GF-D8 (cell line): ENCODE data around the gene MT1X.

Experiments used
- DNase-seq: peaks from one replicate; lab custom pipeline; 2025; lab: John Stamatoyannopoulos, UW

The MT1X gene

DNA sequence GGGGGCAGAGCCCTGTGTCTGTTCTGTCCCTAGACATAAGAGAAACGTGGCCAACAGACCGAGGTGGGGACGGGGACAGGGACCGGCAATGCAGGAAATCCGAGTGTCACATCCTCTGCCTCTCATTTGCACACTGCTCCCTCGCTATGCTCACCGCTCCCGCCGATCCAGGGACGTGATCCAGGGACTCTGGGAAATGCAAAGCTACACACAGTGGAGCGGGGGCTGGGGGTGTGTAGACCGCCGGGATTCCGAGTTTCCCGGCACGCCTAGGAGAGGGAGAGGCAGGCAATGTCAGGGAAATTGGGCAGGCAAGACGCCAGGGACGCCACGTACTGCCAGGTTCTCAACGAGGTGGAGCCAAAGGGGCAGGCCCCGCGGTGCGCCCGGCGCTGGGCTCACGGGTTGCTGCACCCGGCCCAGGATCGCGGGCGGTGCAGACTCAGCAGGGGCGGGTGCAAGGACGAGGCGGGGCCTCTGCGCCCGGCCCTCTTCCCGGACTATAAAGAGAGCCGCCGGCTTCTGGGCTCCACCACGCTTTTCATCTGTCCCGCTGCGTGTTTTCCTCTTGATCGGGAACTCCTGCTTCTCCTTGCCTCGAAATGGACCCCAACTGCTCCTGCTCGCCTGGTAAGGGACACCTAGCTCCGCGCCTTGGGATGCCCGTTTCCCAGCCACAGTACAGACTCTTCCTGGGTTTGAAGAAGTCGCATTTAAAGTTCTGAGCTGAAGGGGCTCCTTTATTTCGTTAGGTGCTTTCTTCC, at the start of gene MT1X:
Gene MT1X, plus strand, starts transcription at position 532 of the 764 bp plus-strand sequence. Its CDS starts 71 bp downstream, at position 603.
- DNase-seq = peak; percentile 63

DNA sequence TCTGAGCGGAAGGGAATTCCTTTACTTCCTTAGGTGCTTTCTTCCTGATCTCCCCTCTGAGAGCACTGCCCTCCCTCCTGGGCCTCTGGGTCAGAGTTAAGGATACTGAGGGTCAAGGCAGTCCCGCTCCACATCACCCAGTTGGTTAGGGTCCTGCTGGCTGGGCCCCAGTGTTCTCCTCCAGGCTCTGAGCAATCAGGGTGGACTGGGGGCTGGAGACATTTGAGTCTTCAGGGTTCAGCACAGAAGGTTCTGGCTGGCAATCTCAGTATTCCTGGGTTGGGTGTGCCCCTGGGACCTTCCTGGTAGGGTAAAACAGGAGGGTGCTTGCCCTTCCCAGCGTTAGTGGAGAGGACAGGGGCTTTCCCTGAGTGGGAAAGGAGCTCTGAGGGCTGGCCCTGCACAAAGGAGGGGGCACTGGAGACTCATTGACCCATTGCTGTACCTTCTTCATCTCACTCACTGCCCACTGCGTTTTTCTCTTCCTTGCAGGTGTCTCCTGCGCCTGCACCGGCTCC, 49.4 kb upstream of the MT1X start:
- DNase-seq = no peak

DNA sequence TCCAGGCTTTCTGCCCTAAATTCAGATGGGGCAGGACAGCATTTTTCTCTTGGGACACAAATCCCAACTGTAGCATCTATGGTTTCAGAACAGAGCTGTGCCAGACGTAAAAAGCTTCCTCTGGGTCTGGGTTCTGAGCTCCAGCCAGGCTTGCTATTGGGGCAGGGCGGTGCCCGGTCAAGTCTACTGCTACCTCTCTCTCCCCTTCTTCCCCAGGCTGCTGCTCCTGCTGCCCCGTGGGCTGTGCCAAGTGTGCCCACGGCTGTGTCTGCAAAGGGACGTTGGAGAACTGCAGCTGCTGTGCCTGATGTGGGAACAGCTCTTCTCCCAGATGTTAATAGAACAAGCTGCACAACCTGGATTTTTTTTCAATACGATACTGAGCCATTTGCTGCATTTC, 48.7 kb upstream of the MT1X start:
- DNase-seq = no peak

DNA sequence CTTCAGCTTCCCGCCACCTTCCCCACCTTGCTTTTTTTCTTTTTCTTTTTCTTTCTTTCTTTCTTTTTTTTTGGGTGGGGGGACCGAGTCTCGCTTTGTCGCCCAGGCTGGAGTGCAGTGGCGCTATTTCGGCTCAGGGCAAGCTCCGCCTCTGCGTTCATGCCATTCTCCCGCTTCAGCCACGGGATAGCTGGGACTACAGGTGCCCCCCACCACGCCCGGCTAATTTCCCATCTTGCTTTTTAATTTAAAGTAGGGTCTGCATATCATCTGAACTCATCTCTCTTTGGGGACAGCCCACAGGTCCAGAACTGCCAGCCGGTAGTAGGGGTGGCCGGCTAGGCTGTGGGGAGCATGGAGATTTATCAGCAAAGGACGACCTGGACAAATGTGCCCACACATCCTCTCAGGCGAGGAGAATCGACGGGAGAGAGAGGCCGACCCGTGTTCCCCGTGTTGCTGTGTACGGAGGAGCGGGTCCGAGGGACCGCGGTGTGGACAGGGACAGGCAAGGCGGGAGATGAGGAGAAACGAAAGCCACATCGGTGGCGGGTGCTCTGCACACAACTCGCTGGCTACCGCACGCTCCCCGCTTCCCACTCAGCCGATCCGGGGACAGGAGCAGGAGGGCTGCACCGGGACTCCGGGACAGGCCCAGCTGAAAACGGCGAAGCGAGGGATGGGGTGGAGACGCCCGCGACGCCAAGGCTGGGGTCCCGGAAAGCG, 47.4 kb upstream of the MT1X start:
- DNase-seq = no peak

DNA sequence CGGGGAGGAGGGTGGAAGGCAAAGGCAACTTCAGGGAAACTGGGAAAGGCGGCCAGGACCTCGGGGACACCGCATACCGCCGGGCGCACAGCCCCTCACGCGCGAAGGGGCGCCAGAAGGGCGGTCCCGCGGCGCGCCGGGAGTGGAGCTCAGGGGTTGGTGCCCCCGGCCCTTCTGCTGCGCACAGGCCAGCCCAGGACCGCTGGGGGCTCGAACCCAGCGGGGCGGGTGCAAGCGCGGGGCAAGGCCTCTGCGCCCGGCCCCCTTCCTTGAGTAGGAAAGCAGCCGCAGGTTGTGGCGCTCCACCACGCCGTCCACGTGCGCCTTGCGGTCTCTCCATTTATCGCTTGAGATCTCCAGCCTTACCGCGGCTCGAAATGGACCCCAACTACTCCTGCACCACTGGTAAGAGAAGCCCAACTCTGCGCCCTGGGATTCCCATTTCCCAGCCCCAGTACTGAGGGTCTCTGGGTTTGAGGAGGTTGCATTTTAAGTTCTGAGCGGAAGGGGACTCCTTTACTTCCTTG, 46.8 kb upstream of the MT1X start:
- DNase-seq = no peak

DNA sequence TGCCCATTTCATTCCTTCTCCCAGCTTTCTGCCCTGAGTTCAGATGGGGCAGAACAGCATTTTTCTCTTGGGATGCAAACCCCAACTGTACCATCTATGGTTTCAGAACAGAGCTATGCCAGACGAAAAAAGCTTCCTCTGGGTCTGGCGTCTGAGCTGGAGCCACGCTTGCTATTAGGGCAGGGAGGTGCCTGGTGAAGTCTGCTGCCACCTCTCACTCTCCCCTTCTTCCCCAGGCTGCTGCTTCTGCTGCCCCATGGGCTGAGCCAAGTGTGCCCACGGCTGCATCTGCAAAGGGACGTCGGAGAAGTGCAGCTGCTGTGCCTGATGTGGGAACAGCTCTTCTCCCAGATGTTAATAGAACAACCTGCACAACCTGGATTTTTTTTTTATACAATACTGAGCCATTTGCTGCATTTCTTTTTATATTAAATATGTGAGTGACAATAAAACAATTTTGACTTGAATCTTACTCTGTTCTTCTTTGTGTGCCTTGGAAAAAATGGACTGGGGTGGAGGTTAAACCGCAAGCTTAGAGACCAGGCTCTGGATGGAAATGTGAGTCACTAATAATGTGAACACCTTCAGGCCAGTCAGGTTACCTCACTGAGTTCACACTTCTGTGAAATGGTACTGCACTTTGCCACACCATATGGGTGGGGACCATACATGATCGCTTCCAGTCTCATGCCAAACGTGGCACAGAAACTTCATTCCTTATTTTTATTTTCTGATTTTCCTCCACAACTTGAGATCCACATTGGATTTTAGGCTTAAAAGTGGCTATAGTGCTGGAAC, 45.5 kb upstream of the MT1X start:
- DNase-seq = no peak

DNA sequence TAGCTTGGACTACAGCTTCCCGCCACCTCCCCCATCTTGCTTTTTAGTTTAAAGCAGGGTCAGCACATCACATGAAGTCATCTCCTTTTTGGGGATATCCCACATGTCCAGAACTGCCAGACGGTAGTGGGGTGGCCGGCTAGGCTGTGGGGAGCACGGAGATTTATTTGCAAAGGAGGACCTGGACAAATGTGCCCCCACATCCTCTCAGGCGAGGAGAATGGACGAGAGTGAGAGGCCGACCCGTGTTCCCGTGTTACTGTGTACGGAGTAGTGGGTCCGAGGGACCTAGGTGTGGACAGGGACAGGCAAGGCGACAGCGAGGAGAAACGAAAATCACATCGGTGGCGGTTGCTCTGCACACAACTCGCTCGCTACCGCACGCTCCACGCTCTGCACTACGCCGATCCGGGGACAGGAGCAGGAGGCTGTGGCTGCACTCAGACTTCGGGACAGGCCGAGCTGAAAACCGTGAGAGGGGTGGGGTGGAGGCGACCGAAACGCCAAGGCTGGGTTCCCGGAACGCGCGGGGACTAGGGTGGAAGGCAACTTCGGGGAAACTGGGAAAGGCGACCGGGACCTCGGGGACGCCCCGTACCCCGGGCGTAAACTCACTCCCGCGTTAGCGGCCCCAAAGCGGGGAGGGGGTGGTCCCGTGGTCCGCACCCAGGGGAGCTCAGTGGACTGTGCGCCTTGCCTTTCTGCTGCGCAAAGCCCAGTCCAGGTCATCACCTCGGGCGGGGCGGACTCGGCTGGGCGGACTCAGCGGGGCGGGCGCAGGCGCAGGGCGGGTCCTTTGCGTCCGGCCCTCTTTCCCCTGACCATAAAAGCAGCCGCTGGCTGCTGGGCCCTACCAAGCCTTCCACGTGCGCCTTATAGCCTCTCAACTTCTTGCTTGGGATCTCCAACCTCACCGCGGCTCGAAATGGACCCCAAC, 44.2 kb upstream of the MT1X start, which contains the start of gene MT1A:
Gene MT1A, plus strand, starts transcription at position 853 of the 937 bp plus-strand sequence. Its CDS starts 73 bp downstream, at position 926.
- no peak for DNase-seq

DNA sequence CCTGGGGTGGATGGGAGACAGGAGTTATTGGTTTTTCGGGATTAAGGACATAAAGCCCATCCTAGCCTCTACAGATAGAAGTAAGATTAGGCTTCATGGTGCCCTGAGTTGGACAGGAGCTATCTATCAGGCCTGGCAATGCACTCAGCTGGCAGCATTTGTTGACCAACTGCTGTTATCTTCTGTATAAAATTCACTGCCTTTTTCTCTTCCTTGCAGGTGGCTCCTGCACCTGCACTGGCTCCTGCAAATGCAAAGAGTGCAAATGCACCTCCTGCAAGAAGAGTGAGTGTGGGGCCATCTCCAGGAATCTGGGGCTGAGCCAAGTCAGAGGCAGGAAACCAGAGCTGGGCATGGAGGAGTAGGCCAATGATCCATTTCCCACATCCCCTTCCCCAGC, 43.2 kb upstream of the MT1X start:
- no peak for DNase-seq

DNA sequence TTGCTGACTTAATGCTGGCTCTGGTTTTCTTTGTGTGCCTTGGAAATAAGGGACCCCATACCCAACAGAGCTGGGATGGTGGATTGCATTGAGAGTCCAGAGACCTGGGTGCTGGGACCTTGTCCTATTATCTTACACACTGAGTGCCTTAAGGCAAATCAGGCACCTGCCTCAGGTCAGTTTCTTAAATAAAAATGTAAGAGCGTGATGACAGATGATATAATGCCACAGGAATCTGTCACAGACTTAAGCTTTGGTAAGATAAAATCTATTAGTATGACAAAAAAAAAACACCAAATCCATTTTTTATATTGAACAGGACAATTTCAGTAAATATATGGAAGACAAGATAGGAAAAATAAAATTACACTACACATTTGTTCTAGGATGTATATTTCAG, 42.2 kb upstream of the MT1X start:
- no peak for DNase-seq

DNA sequence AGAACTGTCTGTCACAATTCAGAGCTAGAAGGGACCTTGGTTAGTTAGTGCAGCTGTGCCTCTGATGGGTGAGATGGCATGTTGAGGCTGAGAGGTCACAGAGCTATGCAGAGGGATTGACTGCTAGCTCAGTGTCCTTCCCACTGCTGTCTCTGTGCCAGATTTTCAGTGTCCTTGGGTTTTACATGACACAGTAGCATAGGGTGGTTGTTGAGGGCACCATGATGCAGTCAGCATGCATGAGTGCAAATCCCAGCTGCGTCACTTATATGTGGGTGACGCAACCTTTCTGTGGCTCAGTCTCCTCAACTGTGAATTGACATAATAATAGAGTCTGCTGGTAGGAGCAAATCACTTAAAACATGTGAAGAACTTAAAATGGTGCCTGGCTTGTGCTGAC, 41.1 kb upstream of the MT1X start:
- DNase-seq = no peak

DNA sequence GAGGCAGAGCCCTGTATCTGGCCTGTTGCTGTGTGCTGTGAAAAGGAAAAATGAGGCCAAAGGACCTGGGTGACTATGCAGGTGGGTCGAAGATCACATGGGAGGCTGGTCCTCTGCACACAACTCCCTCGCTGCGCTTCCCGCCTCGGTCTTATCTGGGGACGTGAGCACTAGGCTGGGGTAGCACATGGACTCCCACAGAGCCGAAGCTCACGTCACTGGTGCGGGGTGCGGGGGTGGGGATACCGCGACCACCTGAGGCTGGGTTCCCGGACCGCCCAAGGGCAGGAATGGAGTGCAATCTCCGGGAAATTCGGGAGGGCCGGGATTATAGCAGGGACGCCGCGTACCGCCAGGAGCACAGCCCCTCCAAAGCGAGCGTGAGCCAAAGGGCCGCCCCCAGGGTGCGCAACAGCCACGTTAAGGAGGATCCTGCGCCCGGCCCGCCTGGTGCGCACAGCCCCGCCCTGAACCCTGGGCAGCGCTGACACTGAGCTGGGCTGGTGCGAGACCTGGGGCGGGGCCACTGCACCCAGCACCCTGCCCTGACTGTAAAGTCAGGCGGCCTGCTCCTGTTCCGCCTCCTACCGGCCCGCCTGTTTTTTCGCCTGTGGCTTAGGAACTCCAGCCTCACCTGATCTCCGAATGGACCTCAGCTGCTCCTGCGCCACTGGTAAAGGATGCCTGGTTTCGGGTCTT, 39.0 kb upstream of the MT1X start:
- no peak for DNase-seq

DNA sequence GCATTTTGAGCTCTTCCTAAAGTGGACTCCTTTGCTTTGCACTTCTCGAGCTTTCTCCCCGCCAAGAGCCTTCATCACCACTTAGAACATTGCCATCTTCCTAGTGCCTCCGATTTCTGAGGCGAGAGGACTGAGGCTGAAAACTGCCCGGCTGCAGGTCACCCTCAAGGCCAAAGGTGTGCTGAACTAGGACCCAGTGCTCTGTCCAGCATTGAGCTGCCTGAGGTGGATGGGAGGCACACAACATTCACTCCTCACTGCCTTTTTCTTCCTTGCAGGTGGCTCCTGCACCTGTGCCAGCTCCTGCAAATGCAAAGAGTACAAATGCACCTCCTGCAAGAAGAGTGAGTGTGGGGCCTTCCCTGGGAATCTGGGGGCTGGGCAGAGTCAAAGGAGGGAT, 38.4 kb upstream of the MT1X start:
- no peak for DNase-seq

DNA sequence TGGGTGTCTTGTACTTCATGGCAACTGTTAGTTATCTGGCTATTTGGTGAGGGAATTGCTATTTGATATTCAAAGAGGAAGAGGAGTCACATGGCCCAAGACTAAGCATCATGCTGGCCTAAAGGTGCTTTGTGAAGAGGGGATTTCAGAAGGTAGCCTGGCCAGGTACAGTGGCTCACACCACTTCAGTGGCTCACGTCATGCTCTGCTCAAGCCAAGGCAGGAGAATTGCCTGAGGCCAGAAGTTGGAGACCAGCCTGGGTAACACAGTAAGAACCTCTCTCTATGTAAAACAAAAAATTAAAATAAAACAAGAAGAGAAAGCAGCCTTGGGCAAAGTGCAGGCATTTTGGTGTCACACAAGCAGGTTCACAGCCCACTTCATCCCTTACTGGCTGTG, 37.0 kb upstream of the MT1X start:
- no peak for DNase-seq

DNA sequence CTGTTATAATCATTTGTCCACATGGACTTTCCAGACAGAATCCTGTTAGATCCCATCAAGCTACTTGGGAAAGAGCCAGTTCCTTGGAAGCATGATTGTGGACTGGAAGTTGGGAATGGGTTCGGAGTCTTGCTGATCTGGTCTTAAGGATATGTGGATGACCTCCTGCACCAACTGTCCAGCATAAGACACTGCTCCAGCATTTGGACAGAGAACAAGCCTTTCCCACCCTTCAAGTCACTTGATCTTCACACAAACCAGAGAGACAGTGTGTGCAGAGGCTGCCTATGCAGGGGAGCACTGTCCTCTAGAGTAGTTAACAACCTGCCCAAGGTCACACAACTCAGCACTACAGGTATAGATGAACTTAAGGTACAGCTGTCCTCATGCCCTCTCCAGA, 36.4 kb upstream of the MT1X start:
- DNase-seq = no peak

DNA sequence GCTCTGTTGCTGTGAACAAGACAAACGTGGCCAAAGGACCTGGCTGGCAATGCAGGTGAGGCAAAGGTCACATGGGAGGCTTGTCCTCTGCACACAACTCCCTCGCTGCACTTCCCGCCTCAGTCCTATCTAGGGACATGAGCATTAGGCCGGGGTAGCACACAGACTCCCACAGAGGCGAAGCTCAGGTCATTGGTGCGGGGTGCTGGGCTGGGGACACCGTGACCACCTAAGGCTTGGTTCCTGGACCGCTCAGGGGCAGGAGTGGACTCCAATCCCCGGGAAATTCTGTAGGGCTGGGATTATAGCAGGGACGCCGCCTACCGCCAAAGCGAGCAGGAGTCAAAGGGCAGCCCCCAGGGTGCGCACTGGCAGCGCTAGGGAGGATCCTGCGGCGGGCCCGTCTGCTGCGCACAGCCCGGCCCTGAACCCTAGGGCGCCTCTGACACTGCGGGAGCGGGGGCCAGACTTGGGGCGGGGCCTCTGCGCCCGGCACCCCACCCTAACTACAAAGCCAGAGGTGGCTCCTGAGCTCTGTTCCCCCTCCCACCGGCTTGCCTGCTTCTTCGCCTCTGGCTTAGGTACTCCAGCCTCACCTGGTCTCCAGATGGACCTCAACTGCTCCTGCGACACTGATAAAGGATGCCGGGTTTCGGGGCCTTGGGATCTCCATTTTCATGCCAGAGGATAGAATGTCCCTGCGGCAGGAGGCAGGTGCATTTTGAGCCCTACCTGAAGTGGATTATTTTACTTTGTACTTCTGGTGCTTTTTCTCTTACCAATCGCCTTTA, 34.4 kb upstream of the MT1X start:
- no peak for DNase-seq

DNA sequence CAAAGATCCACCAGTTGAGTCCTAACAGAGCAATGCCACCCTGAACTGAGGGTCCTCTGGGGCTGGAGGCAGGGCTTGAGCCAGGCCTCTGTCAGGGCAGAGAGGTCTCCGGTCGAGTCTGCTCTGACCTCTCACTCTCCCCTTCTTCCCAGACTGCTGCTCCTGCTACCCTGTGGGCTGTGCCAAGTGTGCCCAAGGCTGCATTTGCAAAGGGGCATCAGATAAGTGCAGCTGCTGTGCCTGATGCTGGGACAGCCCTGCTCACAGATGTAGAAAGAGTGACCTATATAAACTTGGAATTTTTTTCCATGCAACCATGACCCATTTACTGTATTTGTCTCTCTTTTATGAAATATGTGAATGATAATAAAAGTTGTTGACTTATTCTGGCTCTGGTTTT, 33.0 kb upstream of the MT1X start:
- no peak for DNase-seq

DNA sequence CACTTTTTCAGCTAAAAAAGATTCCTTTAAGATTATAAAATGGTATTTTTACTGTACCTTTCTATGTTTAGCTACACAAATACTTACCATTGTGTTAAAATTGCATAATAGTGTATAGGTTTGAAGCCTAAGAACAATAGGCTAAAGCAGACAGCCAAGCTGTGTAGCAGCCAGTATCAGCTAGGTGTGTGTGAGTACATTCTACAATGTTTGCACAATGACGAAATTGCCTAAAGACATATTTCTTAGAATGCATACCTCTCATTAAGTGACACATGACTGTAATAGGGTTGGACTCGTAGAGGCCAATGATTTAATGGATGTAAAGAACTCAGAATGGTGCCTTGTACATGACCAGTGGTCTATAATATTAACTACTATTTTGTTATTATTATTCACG, 32.5 kb upstream of the MT1X start:
- DNase-seq = no peak

DNA sequence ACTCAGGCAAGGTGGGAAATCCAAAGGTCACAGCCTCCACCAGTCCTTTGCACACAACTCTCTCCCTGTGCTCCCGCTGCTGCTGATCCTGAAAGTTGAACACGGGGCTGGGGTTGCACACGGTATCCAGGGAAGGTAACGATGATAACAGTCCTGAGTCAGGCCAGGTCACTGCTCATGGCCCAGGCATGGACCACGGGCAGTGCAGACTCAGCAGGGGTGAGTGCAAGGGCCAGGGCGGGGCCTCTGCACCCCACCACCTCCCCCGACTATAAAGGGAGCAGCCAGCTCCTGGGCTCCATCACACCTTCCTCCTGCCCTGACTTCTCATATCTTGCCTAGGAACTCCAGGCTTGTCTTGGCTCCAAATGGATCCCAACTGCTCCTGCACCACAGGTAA, 30.7 kb upstream of the MT1X start, which contains the start of gene MT1B:
Gene MT1B, plus strand, starts transcription at position 301 of the 400 bp plus-strand sequence. Its CDS starts 68 bp downstream, at position 369.
- DNase-seq = no peak

DNA sequence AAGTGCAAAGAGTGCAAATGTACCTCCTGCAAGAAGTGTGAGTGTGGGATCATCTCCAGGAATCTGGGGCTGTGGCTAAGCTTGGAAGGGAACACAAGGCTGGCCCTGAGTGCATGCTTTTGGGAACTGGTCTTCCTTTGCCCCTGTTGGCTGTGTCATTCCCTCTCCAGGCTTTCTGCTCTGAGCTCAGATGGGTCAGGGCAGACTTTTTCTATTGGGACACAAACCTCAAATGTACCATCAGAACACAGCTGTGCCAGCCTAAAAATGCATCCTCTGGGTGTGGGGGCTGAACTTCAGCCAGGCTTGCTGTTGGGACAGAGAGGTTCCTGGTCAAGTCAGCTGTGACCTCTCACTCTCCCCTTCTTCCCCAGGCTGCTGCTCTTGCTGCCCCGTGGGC, 29.7 kb upstream of the MT1X start:
- no peak for DNase-seq

DNA sequence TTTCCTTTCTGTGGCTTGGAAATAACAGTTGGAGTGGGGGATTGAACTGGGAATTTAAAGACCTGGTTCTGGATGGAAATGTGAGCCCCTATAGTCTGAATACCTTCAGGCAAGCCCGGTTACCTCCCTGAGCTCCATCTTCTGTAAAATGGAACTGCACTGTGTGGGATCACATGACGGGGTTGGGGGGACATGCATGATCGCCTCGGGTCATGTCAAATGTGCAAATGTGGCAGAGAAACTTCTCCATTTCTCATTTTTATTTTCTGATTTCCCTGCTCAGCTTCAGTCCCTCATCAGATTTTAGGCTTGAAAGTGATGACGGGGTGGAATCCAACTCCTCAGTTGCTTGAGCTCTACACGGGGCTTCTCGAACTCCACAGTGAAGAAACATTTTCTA, 29.1 kb upstream of the MT1X start:
- no peak for DNase-seq
